ENCODE data around the gene RAB1A. TPM values are rescaled to one million over a fixed set of nuclear protein-coding genes. Genes with fewer than 3 reads are reported as not detected.
"Not testable (repeated sequence)": the region's sequence is repeated elsewhere in the genome, so short reads cannot be mapped to it uniquely, and the experiment has no call there.

Gene RAB1A
- total RNA-seq, 1 experiment from 2014 or later: 128 TPM

DNA sequence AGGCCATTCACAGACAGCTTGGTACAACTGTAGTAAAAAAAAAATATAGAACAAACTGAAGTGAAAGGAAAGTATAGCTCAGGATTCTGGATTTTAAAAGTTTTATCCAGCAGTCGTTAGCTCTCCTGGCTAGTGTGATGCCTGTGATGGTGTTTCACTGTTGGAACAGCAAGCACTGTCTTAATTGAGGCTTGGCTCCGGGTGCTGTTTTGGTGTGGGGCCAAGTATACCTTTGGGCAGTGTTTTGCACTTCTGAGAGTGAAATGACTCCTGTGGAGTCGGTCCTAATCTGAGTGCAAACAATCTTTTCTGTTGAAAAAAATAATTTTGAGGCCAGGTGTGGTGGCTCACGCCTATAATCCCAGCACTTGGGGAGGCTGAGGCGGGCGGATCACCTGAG lies 28.7 kb upstream of the RAB1A start:
- in situ Hi-C loops (cut with HindIII; ENCODE audit: low pct_unique_long_range_greater_than_20kb, low sequenced_read_pairs): no loop called here

DNA sequence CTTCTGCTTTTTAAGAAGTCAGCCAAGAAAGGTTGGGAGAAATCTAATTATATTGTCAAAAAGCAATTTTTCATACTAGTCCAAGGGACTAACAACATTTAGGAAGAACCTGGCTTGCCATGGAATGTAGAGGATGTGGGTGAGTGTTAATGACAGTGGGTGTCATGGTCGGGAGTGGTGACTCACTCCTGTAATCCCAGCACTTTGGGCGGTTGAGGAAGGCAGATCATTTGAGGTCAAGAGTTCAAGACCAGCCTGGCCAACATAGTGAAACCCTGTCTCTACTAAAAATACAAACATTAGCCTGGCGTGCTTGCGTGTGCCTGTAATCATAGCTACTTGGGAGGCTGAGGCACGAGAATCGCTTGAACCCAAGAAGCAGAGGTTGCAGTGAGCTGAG lies 27.9 kb upstream of the RAB1A start:
- H3K4me3 ChIP-seq (ENCODE audit: low read depth in 2 of 2, low read length in 2 of 2); H3K27ac ChIP-seq (ENCODE audit: low read length); BruUV-seq (replicated peaks); intact Hi-C loops (cut with micrococcal nuclease; ENCODE audit: unreplicated experiment); H3K4me1 ChIP-seq (ENCODE audit: control insufficient read depth, insufficient read depth, low read length); in situ Hi-C loops (cut with HindIII; ENCODE audit: low pct_unique_long_range_greater_than_20kb, low sequenced_read_pairs); CTCF ChIA-PET; DNase-seq (ENCODE audit: low read depth, low spot score); H3K27me3 ChIP-seq (ENCODE audit: control insufficient read depth, insufficient read depth, low read length); H3K9me3 ChIP-seq (ENCODE audit: control insufficient read depth, insufficient read depth, low read depth, low read length); ATAC-seq; H3K36me3 ChIP-seq (ENCODE audit: control insufficient read depth, insufficient read depth, low read length): not testable (repeated sequence)
- POLR2A ChIA-PET: interaction anchor here (1.2 kb wide), 1 partner anchor 79 kb away, joined by 3 read pairs; no protein-coding TSS in a partner anchor

More for the DNA sequence above, 28.7 kb upstream of the RAB1A start:
- H3K9me3 ChIP-seq (ENCODE audit: control insufficient read depth, insufficient read depth, low read depth, low read length): no peaks in the 10 kb centered on the region
- TF ChIP-seq, protein P1, sequence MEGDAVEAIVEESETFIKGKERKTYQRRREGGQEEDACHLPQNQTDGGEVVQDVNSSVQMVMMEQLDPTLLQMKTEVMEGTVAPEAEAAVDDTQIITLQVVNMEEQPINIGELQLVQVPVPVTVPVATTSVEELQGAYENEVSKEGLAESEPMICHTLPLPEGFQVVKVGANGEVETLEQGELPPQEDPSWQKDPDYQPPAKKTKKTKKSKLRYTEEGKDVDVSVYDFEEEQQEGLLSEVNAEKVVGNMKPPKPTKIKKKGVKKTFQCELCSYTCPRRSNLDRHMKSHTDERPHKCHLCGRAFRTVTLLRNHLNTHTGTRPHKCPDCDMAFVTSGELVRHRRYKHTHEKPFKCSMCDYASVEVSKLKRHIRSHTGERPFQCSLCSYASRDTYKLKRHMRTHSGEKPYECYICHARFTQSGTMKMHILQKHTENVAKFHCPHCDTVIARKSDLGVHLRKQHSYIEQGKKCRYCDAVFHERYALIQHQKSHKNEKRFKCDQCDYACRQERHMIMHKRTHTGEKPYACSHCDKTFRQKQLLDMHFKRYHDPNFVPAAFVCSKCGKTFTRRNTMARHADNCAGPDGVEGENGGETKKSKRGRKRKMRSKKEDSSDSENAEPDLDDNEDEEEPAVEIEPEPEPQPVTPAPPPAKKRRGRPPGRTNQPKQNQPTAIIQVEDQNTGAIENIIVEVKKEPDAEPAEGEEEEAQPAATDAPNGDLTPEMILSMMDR (IDR thresholded peaks at IDR 0.05): no peak
- TF ChIP-seq POLR2AphosphoS5 (IDR thresholded peaks at IDR 0.05; ENCODE audit: low read depth, low read length) (no peak), TCF7L2 (IDR thresholded peaks at IDR 0.05; ENCODE audit: low read depth, low read length) (no peak), SIN3A (IDR thresholded peaks at IDR 0.05; ENCODE audit: borderline replicate concordance, insufficient read depth, low read depth, low read length) (no peak)
- TF ChIP-seq, protein P2, sequence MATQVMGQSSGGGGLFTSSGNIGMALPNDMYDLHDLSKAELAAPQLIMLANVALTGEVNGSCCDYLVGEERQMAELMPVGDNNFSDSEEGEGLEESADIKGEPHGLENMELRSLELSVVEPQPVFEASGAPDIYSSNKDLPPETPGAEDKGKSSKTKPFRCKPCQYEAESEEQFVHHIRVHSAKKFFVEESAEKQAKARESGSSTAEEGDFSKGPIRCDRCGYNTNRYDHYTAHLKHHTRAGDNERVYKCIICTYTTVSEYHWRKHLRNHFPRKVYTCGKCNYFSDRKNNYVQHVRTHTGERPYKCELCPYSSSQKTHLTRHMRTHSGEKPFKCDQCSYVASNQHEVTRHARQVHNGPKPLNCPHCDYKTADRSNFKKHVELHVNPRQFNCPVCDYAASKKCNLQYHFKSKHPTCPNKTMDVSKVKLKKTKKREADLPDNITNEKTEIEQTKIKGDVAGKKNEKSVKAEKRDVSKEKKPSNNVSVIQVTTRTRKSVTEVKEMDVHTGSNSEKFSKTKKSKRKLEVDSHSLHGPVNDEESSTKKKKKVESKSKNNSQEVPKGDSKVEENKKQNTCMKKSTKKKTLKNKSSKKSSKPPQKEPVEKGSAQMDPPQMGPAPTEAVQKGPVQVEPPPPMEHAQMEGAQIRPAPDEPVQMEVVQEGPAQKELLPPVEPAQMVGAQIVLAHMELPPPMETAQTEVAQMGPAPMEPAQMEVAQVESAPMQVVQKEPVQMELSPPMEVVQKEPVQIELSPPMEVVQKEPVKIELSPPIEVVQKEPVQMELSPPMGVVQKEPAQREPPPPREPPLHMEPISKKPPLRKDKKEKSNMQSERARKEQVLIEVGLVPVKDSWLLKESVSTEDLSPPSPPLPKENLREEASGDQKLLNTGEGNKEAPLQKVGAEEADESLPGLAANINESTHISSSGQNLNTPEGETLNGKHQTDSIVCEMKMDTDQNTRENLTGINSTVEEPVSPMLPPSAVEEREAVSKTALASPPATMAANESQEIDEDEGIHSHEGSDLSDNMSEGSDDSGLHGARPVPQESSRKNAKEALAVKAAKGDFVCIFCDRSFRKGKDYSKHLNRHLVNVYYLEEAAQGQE (IDR thresholded peaks at IDR 0.05; ENCODE audit: insufficient read depth in 1 of 2, low read depth in 2 of 2, low read length in 1 of 2): no peak
- intact Hi-C loops (cut with micrococcal nuclease; ENCODE audit: unreplicated experiment): no loop called here
- no peaks in the 10 kb centered on the region for H3K4me1 ChIP-seq (ENCODE audit: control insufficient read depth, insufficient read depth, low read length)
- no peak overlapping the region for H3K4me3 ChIP-seq (ENCODE audit: low read depth in 2 of 2, low read length in 2 of 2)
- H3K27ac ChIP-seq (ENCODE audit: low read length): no peak overlapping the region
- ATAC-seq (no peak), DNase-seq (ENCODE audit: low read depth, low spot score) (no peak)
- POLR2A ChIA-PET: interaction anchor here (1.2 kb wide), 1 partner anchor 79 kb away, joined by 3 read pairs; no protein-coding TSS in a partner anchor
- CTCF ChIA-PET: no interaction called here
- BruUV-seq (replicated peaks): no TSS peak
- H3K36me3 ChIP-seq (ENCODE audit: control insufficient read depth, insufficient read depth, low read length): no peaks in the 10 kb centered on the region
- no peaks in the 10 kb centered on the region for H3K27me3 ChIP-seq (ENCODE audit: control insufficient read depth, insufficient read depth, low read length)

DNA sequence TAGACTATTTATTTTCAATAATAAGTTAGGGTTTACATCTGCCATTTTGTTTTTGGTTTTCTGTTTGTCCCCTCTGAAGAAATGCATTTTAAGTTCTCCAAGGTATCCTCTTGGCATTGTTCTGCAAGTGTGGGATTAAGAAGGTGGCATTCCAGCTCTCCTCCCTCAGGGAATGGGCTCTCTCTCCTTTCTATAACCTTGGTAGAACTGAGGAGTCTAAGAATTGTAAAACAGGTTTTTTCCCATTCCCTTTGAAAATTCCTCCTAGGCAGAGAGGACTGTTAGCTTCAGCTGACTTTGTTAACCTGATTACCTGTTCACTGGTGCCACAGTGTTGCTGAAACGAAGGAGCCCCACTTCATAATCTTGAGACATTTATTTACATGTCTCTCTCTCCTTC lies 26.1 kb upstream of the RAB1A start:
- no TSS peak for BruUV-seq (replicated peaks)
- Histone ChIP-seq H3K27ac (ENCODE audit: low read length) (no peak overlapping the region), H3K4me3 (ENCODE audit: low read depth in 2 of 2, low read length in 2 of 2) (no peak overlapping the region), H3K27me3 (ENCODE audit: control insufficient read depth, insufficient read depth, low read length) (no peaks in the 10 kb centered on the region), H3K9me3 (ENCODE audit: control insufficient read depth, insufficient read depth, low read depth, low read length) (no peaks in the 10 kb centered on the region), H3K4me1 (ENCODE audit: control insufficient read depth, insufficient read depth, low read length) (no peaks in the 10 kb centered on the region), H3K36me3 (ENCODE audit: control insufficient read depth, insufficient read depth, low read length) (no peaks in the 10 kb centered on the region)
- ATAC-seq (no peak), DNase-seq (ENCODE audit: low read depth, low spot score) (no peak)
- POLR2A ChIA-PET: interaction anchor here (0.5 to 0.6 kb wide), 2 partner anchors 22 to 61 kb away, joined by 3 to 6 read pairs; no protein-coding TSS in a partner anchor
- CTCF ChIA-PET: interaction anchor here (1.0 kb wide), 1 partner anchor 241 kb away, joined by 3 read pairs; no protein-coding TSS in a partner anchor
- TF ChIP-seq, protein P2 (IDR thresholded peaks at IDR 0.05; ENCODE audit: insufficient read depth in 1 of 2, low read depth in 2 of 2, low read length in 1 of 2): no peak
- TF ChIP-seq POLR2AphosphoS5 (IDR thresholded peaks at IDR 0.05; ENCODE audit: low read depth, low read length) (no peak), TCF7L2 (IDR thresholded peaks at IDR 0.05; ENCODE audit: low read depth, low read length) (no peak), SIN3A (IDR thresholded peaks at IDR 0.05; ENCODE audit: borderline replicate concordance, insufficient read depth, low read depth, low read length) (no peak)
- TF ChIP-seq, protein P1 (IDR thresholded peaks at IDR 0.05): no peak
- intact Hi-C loops (cut with micrococcal nuclease; ENCODE audit: unreplicated experiment): no loop called here
- in situ Hi-C loops (cut with HindIII; ENCODE audit: low pct_unique_long_range_greater_than_20kb, low sequenced_read_pairs): no loop called here

Data from Panc1 (cell line).